Activated naive CD8-positive, alpha-beta T cell treated with anti-CD3 and anti-CD28 coated beads for 36 hours (primary cell): ENCODE measurements around the gene IL22. TPM values are rescaled to one million over a fixed set of nuclear protein-coding genes. Genes with fewer than 3 reads are reported as not detected.

Experiments
- DNase-seq: peaks from one replicate; pipeline ENCODE4 v3.0.0; 2021
- H3K27ac Mint-ChIP-seq: one replicate; pipeline ENCODE4 v1.8.0; 2022; ENCODE audit warnings: mild to moderate bottlenecking, moderate library complexity, mixed read lengths
- H3K27me3 Mint-ChIP-seq: one replicate; pipeline ENCODE4 v1.8.0; 2022; ENCODE audit warnings: mild to moderate bottlenecking, mixed read lengths
- H3K36me3 Mint-ChIP-seq: one replicate; pipeline ENCODE4 v1.8.0; 2021; ENCODE audit warnings: mild to moderate bottlenecking, mixed read lengths
- H3K4me1 Mint-ChIP-seq: one replicate; pipeline ENCODE4 v1.8.0; 2021; ENCODE audit warnings: mixed read lengths
- H3K4me3 Mint-ChIP-seq: one replicate; pipeline ENCODE4 v1.8.0; 2022; ENCODE audit warnings: mild to moderate bottlenecking, moderate library complexity, mixed read lengths
- H3K9me3 Mint-ChIP-seq: one replicate; pipeline ENCODE4 v1.8.0; 2022; ENCODE audit warnings: mixed read lengths
- total RNA-seq, 2 experiments: library from RNA; stranded (reverse); gene quantifications; one replicate each; pipeline ENCODE4 v1.2.3, GENCODE V29; 2021

The IL22 gene
- total RNA-seq, result under 1 TPM; 0.31 to 0.64 TPM

GRCh38 chr12:68253504-68253903 lies at the start of gene IL22:
Gene IL22, minus strand, starts transcription at chr12:68253604. Its CDS starts 156 bp downstream, at chr12:68253448.
- H3K27ac Mint-ChIP-seq, result no peak within 1 kb of the TSS
- no peaks in the 10 kb centered on the region for H3K9me3 Mint-ChIP-seq
- DNase-seq, result no peak
- H3K36me3 Mint-ChIP-seq, result no peaks in the 10 kb centered on the region
- H3K4me3 Mint-ChIP-seq, result no peak within 1 kb of the TSS
- peaks cover 31% of the 10 kb centered on the region for H3K27me3 Mint-ChIP-seq
- peaks cover 6% of the 10 kb centered on the region for H3K4me1 Mint-ChIP-seq

- Mint-ChIP-seq H3K36me3 (peaks cover 46% of the 10 kb centered on the region), H3K9me3 (peaks cover 20% of the 10 kb centered on the region), H3K4me1 (peaks cover 13% of the 10 kb centered on the region), H3K27me3 (no peaks in the 10 kb centered on the region), H3K4me3 (no peak overlapping the region), H3K27ac (no peak overlapping the region)
- DNase-seq, result no peak
These were observed 44.5 kb upstream of the IL22 start for GRCh38 chr12:68297929-68298328.

GRCh38 chr12:68294251-68294650 lies 40.8 kb upstream of the IL22 start:
- H3K9me3 Mint-ChIP-seq, result peaks cover 2% of the 10 kb centered on the region
- H3K27ac Mint-ChIP-seq, result no peak overlapping the region
- H3K4me3 Mint-ChIP-seq, result no peak overlapping the region
- DNase-seq, result no peak
- peaks cover 18% of the 10 kb centered on the region for H3K36me3 Mint-ChIP-seq
- H3K4me1 Mint-ChIP-seq, result peaks cover 34% of the 10 kb centered on the region
- H3K27me3 Mint-ChIP-seq, result no peaks in the 10 kb centered on the region

GRCh38 chr12:68293347-68293746 lies 39.9 kb upstream of the IL22 start:
- Mint-ChIP-seq H3K9me3 (peaks cover 1% of the 10 kb centered on the region), H3K36me3 (peaks cover 9% of the 10 kb centered on the region)

GRCh38 chr12:68292151-68292943 lies 38.9 kb upstream of the IL22 start:
- no peak overlapping the region for H3K4me3 Mint-ChIP-seq
- H3K9me3 Mint-ChIP-seq, result peaks cover 2% of the 10 kb centered on the region
- H3K27me3 Mint-ChIP-seq, result no peaks in the 10 kb centered on the region
- H3K4me1 Mint-ChIP-seq, result peaks cover 34% of the 10 kb centered on the region
- DNase-seq, result no peak
- no peak overlapping the region for H3K27ac Mint-ChIP-seq
- H3K36me3 Mint-ChIP-seq, result peaks cover 6% of the 10 kb centered on the region

More at GRCh38 chr12:68293347-68293746, 39.9 kb upstream of the IL22 start:
- Mint-ChIP-seq H3K27me3 (no peaks in the 10 kb centered on the region), H3K4me3 (no peak overlapping the region), H3K27ac (no peak overlapping the region), H3K4me1 (peaks cover 34% of the 10 kb centered on the region)
- no peak for DNase-seq

GRCh38 chr12:68291396-68292036 lies 38.1 kb upstream of the IL22 start:
- H3K27me3 Mint-ChIP-seq, result no peaks in the 10 kb centered on the region
- no peak overlapping the region for H3K27ac Mint-ChIP-seq
- H3K4me1 Mint-ChIP-seq, result peaks cover 37% of the 10 kb centered on the region
- H3K4me3 Mint-ChIP-seq, result no peak overlapping the region
- H3K36me3 Mint-ChIP-seq, result peaks cover 3% of the 10 kb centered on the region
- DNase-seq, result no peak
- peaks cover 2% of the 10 kb centered on the region for H3K9me3 Mint-ChIP-seq

- peaks cover 3% of the 10 kb centered on the region for H3K36me3 Mint-ChIP-seq
- H3K4me1 Mint-ChIP-seq, result peaks cover 37% of the 10 kb centered on the region
- no peak overlapping the region for H3K27ac Mint-ChIP-seq
- no peak overlapping the region for H3K4me3 Mint-ChIP-seq
- H3K9me3 Mint-ChIP-seq, result peaks cover 2% of the 10 kb centered on the region
- H3K27me3 Mint-ChIP-seq, result no peaks in the 10 kb centered on the region
- DNase-seq, result peak; percentile 33
These were observed 36.7 kb upstream of the IL22 start for GRCh38 chr12:68290126-68290525.

GRCh38 chr12:68287106-68287505 lies 33.7 kb upstream of the IL22 start:
- Mint-ChIP-seq H3K27me3 (no peaks in the 10 kb centered on the region), H3K9me3 (peaks cover 2% of the 10 kb centered on the region), H3K36me3 (no peaks in the 10 kb centered on the region), H3K4me1 (peaks cover 37% of the 10 kb centered on the region), H3K4me3 (no peak overlapping the region), H3K27ac (no peak overlapping the region)
- DNase-seq, result no peak

- Mint-ChIP-seq H3K36me3 (no peaks in the 10 kb centered on the region), H3K4me1 (peaks cover 37% of the 10 kb centered on the region), H3K9me3 (peaks cover 2% of the 10 kb centered on the region), H3K27me3 (no peaks in the 10 kb centered on the region), H3K4me3 (no peak overlapping the region), H3K27ac (no peak overlapping the region)
- DNase-seq, result no peak
These were observed 33.0 kb upstream of the IL22 start for GRCh38 chr12:68286396-68286795.

GRCh38 chr12:68285541-68285940 lies 32.1 kb upstream of the IL22 start:
- H3K27me3 Mint-ChIP-seq, result no peaks in the 10 kb centered on the region
- H3K27ac Mint-ChIP-seq, result peak overlapping the region; percentile 51
- H3K36me3 Mint-ChIP-seq, result no peaks in the 10 kb centered on the region
- no peak overlapping the region for H3K4me3 Mint-ChIP-seq
- peaks cover 39% of the 10 kb centered on the region for H3K4me1 Mint-ChIP-seq
- H3K9me3 Mint-ChIP-seq, result peaks cover 2% of the 10 kb centered on the region
- DNase-seq, result no peak

- Mint-ChIP-seq H3K27me3 (no peaks in the 10 kb centered on the region), H3K36me3 (no peaks in the 10 kb centered on the region), H3K4me1 (peaks cover 55% of the 10 kb centered on the region), H3K27ac (peak overlapping the region; percentile 86), H3K4me3 (no peak overlapping the region), H3K9me3 (no peaks in the 10 kb centered on the region)
- DNase-seq, result no peak
These were observed 28.1 kb upstream of the IL22 start for GRCh38 chr12:68281322-68282077.

GRCh38 chr12:68280240-68280639 lies 26.8 kb upstream of the IL22 start:
- DNase-seq, result no peak
- H3K27ac Mint-ChIP-seq, result peak overlapping the region; percentile 27

GRCh38 chr12:68279227-68280054 lies 26.0 kb upstream of the IL22 start:
- H3K9me3 Mint-ChIP-seq, result no peaks in the 10 kb centered on the region
- no peak for DNase-seq
- H3K4me3 Mint-ChIP-seq, result no peak overlapping the region
- no peak overlapping the region for H3K27ac Mint-ChIP-seq
- peaks cover 59% of the 10 kb centered on the region for H3K4me1 Mint-ChIP-seq
- no peaks in the 10 kb centered on the region for H3K36me3 Mint-ChIP-seq
- no peaks in the 10 kb centered on the region for H3K27me3 Mint-ChIP-seq

More at GRCh38 chr12:68280240-68280639, 26.8 kb upstream of the IL22 start:
- no peaks in the 10 kb centered on the region for H3K27me3 Mint-ChIP-seq
- no peak overlapping the region for H3K4me3 Mint-ChIP-seq
- H3K4me1 Mint-ChIP-seq, result peaks cover 59% of the 10 kb centered on the region
- no peaks in the 10 kb centered on the region for H3K9me3 Mint-ChIP-seq
- no peaks in the 10 kb centered on the region for H3K36me3 Mint-ChIP-seq

GRCh38 chr12:68276402-68276930 lies 23.1 kb upstream of the IL22 start:
- no peak overlapping the region for H3K4me3 Mint-ChIP-seq
- H3K27me3 Mint-ChIP-seq, result no peaks in the 10 kb centered on the region
- no peaks in the 10 kb centered on the region for H3K9me3 Mint-ChIP-seq
- DNase-seq, result no peak
- H3K36me3 Mint-ChIP-seq, result no peaks in the 10 kb centered on the region
- peaks cover 41% of the 10 kb centered on the region for H3K4me1 Mint-ChIP-seq
- H3K27ac Mint-ChIP-seq, result no peak overlapping the region
